IMR-90 (cell line): Measurements from ENCODE around the gene PGLYRP2. TPM values are rescaled to one million over a fixed set of nuclear protein-coding genes. Genes with fewer than 3 reads are reported as not detected.

ENCODE experiments used
- ATAC-seq: fragments of 200-7000 bp; cut with Tn5 transposase; 2 replicates; pipeline ENCODE4 v1.9.1; 2020; ENCODE audit warnings: low read depth, mild to moderate bottlenecking, moderate library complexity
- BruUV-seq: library from RNA; stranded (reverse); fragments of 400-500 nt; replicated peaks from 2 replicates; lab custom pipeline; 2021; lab: Mats Ljungman, UMichigan
- CTCF ChIA-PET: fragments of 300-600 bp; formaldehyde crosslinking; extraction: SDS; loops from one replicate; lab custom pipeline; 2021; ENCODE audit warnings: antibody characterized with exemption; lab: Yijun Ruan, JAX
- POLR2A ChIA-PET: fragments of 300-600 bp; sonication (Branson Sonifier 250); formaldehyde crosslinking; loops from one replicate; lab custom pipeline; 2022; ENCODE audit warnings: antibody characterized with exemption; ENCODE audit not compliant: unreplicated experiment; lab: Charles Lee
- DNase-seq: peaks from one replicate; pipeline ENCODE4 v3.0.0; 2013
- H2AFZ ChIP-seq: replicated peaks from 2 replicates; pipeline ENCODE3; 2013; ENCODE audit warnings: low read length, mild to moderate bottlenecking; ENCODE audit not compliant: poor library complexity
- H2AK5ac ChIP-seq: 2 replicates; pipeline ENCODE4 v1.6.1; 2013; ENCODE audit warnings: low read depth, low read length, inconsistent platforms
- H2AK9ac ChIP-seq: replicated peaks from 2 replicates; pipeline ENCODE3; 2013; ENCODE audit warnings: mild to moderate bottlenecking, low read depth, low read length, moderate library complexity; ENCODE audit not compliant: poor library complexity
- H2BK120ac ChIP-seq: 2 replicates; pipeline ENCODE4 v1.6.1; 2013; ENCODE audit warnings: low read depth, low read length, inconsistent platforms
- H2BK15ac ChIP-seq: 3 replicates; pipeline ENCODE4 v1.6.1; 2013; ENCODE audit warnings: low read depth, low read length, inconsistent platforms
- H2BK20ac ChIP-seq: 2 replicates; pipeline ENCODE4 v1.6.1; 2013; ENCODE audit warnings: low read depth, mild to moderate bottlenecking, inconsistent platforms, low read length, moderate library complexity
- H2BK5ac ChIP-seq: 2 replicates; pipeline ENCODE4 v1.6.1; 2013; ENCODE audit warnings: mild to moderate bottlenecking, low read depth, low read length, inconsistent platforms; ENCODE audit not compliant: poor library complexity, severe bottlenecking
- H3K14ac ChIP-seq: replicated peaks from 2 replicates; pipeline ENCODE4 v1.6.1; 2013; ENCODE audit warnings: low read depth, low read length, inconsistent platforms
- H3K18ac ChIP-seq: 2 replicates; pipeline ENCODE4 v1.6.1; 2013; ENCODE audit warnings: low read depth, low read length, control low read depth
- H3K23ac ChIP-seq: 2 replicates; pipeline ENCODE4 v1.6.1; 2013; ENCODE audit warnings: low read depth, low read length, inconsistent platforms
- H3K27ac ChIP-seq: 2 replicates; pipeline ENCODE4 v1.5.1; 2013; ENCODE audit warnings: mild to moderate bottlenecking, control low read depth, low read length; ENCODE audit not compliant: insufficient read depth
- H3K27me3 ChIP-seq: 2 replicates; pipeline ENCODE4 v1.6.1; 2013; ENCODE audit warnings: low read length; ENCODE audit not compliant: control insufficient read depth, insufficient read depth
- H3K36me3 ChIP-seq: 2 replicates; pipeline ENCODE4 v1.6.1; 2013; ENCODE audit warnings: low read length, mixed read lengths; ENCODE audit not compliant: control insufficient read depth, insufficient read depth
- H3K4ac ChIP-seq: 2 replicates; pipeline ENCODE4 v1.6.1; 2013; ENCODE audit warnings: low read depth, low read length, inconsistent platforms
- H3K4me1 ChIP-seq: 2 replicates; pipeline ENCODE4 v1.6.1; 2013; ENCODE audit warnings: low read length, mixed read lengths; ENCODE audit not compliant: control insufficient read depth, insufficient read depth
- H3K4me2 ChIP-seq: 2 replicates; pipeline ENCODE4 v1.6.1; 2013; ENCODE audit warnings: low read depth, mild to moderate bottlenecking, control low read depth, low read length, moderate library complexity
- H3K4me3 ChIP-seq: 2 replicates; pipeline ENCODE4 v1.5.1; 2013; ENCODE audit warnings: low read depth, mild to moderate bottlenecking, control low read depth, low read length, moderate library complexity; ENCODE audit not compliant: insufficient read depth
- H3K56ac ChIP-seq: 2 replicates; pipeline ENCODE4 v1.6.1; 2013; ENCODE audit warnings: low read length, inconsistent platforms; ENCODE audit not compliant: insufficient read depth; ENCODE audit errors: extremely low read depth
- H3K79me1 ChIP-seq, 2 experiments: 2 replicates each; pipeline ENCODE4 v1.6.1; 2013; ENCODE audit warnings: low read length in 2 of 2, inconsistent platforms in 1 of 2, low read depth in 1 of 2
- H3K9ac ChIP-seq: 2 replicates; pipeline ENCODE4 v1.6.1; 2013; ENCODE audit warnings: low read depth, low read length, control low read depth
- H3K9me1 ChIP-seq: 2 replicates; pipeline ENCODE4 v1.6.1; 2013; ENCODE audit warnings: low read length, inconsistent platforms; ENCODE audit not compliant: insufficient read depth
- H3K9me3 ChIP-seq: 2 replicates; pipeline ENCODE4 v1.6.1; 2013; ENCODE audit warnings: low read length; ENCODE audit not compliant: control insufficient read depth, insufficient read depth
- H4K20me1 ChIP-seq: 2 replicates; pipeline ENCODE4 v1.6.1; 2013; ENCODE audit warnings: low read length, inconsistent platforms; ENCODE audit not compliant: insufficient read depth
- H4K5ac ChIP-seq: 2 replicates; pipeline ENCODE4 v1.6.1; 2013; ENCODE audit warnings: mild to moderate bottlenecking, low read depth, low read length, control low read depth
- H4K8ac ChIP-seq, 2 experiments: 2 replicates each; pipeline ENCODE4 v1.6.1; 2013; ENCODE audit warnings: low read depth in 2 of 2, low read length in 2 of 2, control low read depth in 1 of 2, inconsistent platforms in 1 of 2
- H4K91ac ChIP-seq: 2 replicates; pipeline ENCODE4 v1.6.1; 2013; ENCODE audit warnings: low read depth, low read length, inconsistent platforms; ENCODE audit not compliant: insufficient read depth
- BHLHE40 ChIP-seq: fragments of 150-350 bp; IDR thresholded peaks from 2 replicates; pipeline ENCODE4 v1.6.1; 2016; ENCODE audit warnings: mild to moderate bottlenecking, low read depth, low read length
- CEBPB ChIP-seq: IDR thresholded peaks from 2 replicates; pipeline ENCODE4 v1.6.1; 2012; ENCODE audit warnings: low read depth, low read length, improper control_type of control experiment
- FOS ChIP-seq: fragments of 150-350 bp; IDR thresholded peaks from 2 replicates; pipeline ENCODE4 v1.6.1; 2016; ENCODE audit warnings: low read depth, low read length
- NFE2L2 ChIP-seq: fragments of 150-350 bp; IDR thresholded peaks from 2 replicates; pipeline ENCODE4 v1.6.1; 2016; ENCODE audit warnings: low read depth, mild to moderate bottlenecking, low read length
- RCOR1 ChIP-seq: IDR thresholded peaks from 2 replicates; pipeline ENCODE4 v1.6.1; 2012; ENCODE audit warnings: mild to moderate bottlenecking, low read length, improper control_type of control experiment; ENCODE audit not compliant: insufficient replicate concordance
- SMC3 ChIP-seq: fragments of 150-350 bp; IDR thresholded peaks from 2 replicates; pipeline ENCODE4 v1.6.1; 2016; ENCODE audit warnings: low read depth, mild to moderate bottlenecking, antibody characterized with exemption, low read length, moderate library complexity
- USF2 ChIP-seq: fragments of 150-350 bp; IDR thresholded peaks from 2 replicates; pipeline ENCODE4 v1.6.1; 2017; ENCODE audit warnings: mild to moderate bottlenecking, antibody characterized with exemption, low read length, low read depth
- WGBS, 2 experiments: methylation state at CpG; one replicate each; pipeline versions ENCODE4 v1.1.5 to v1.1.7; 2013; ENCODE audit warnings: missing lambda C conversion rate in 2 of 2; ENCODE audit not compliant: insufficient read length in 1 of 2; ENCODE audit errors: extremely low coverage in 2 of 2; 5-methylcytosine and 5-hydroxymethylcytosine counted together
- dilution Hi-C: fragments of 300-500 bp; cut with HindIII; formaldehyde crosslinking; loops from one replicate; pipeline ENCODE4 v1.14.3; 2018; ENCODE audit warnings: low sequenced_read_pairs; ENCODE audit not compliant: unreplicated experiment
- in situ Hi-C: fragments of 300-500 bp; cut with MboI; formaldehyde crosslinking; loops from 3 replicates; pipeline ENCODE4 v1.14.3; 2019; ENCODE audit warnings: low sequenced_read_pairs, inconsistent platforms, mixed read lengths
- intact Hi-C: fragments of 100-400 bp; cut with micrococcal nuclease; formaldehyde crosslinking; loops from 2 replicates; pipeline ENCODE4 v1.10.0; 2022
- polyA plus RNA-seq, 3 experiments: library from polyadenylated mRNA; depleted of rRNA; stranded (reverse); fragments of >200 nt; gene quantifications; 2 replicates each; pipeline ENCODE4 v1.2.3, GENCODE V29; 2012; ENCODE audit warnings: low replicate concordance in 1 of 3
- total RNA-seq: library from RNA; depleted of rRNA; stranded (reverse); fragments of >200 nt; gene quantifications from 2 replicates; pipeline ENCODE4 v1.2.3, GENCODE V29; 2012

The PGLYRP2 gene
- total and polyA plus RNA-seq, 2 of the 4 experiments (the other 2 are of a cell fraction): not detected

- H3K18ac ChIP-seq: no peak overlapping the region
- intact Hi-C loops (no loop called here), in situ Hi-C loops (loop anchor here (25.0 kb wide), 1 partner anchor 881 kb away; the partner anchor contains the start of gene NDUFB7), dilution Hi-C loops (no loop called here)
- H3K9me3 ChIP-seq: no peaks in the 10 kb centered on the region
- H3K9me1 ChIP-seq: peaks cover 2% of the 10 kb centered on the region
- no peak overlapping the region for H2BK20ac ChIP-seq
- 0 out of 4 replicates have a peak, but pooled peaks cover 0 to under 1% of the 10 kb centered on the region in 2 experiments for H3K79me1 ChIP-seq
- H2BK5ac ChIP-seq: no peak overlapping the region
- no peak overlapping the region for H3K4me2 ChIP-seq
- no peak overlapping the region for H4K5ac ChIP-seq
- no peak for DNase-seq
- no peak overlapping the region for H3K23ac ChIP-seq
- no peak overlapping the region for H4K91ac ChIP-seq
- no peak overlapping the region for H2AK9ac ChIP-seq
- POLR2A ChIA-PET: no interaction called here
- no peak for ATAC-seq
- CTCF ChIA-PET: no interaction called here
- H3K4me3 ChIP-seq: no peak overlapping the region
- no peak overlapping the region for H3K27ac ChIP-seq
- no peak overlapping the region for H2BK120ac ChIP-seq
- H3K36me3 ChIP-seq: peaks cover 8% of the 10 kb centered on the region; the same call in 1 of the 2 replicates
- no peaks in the 10 kb centered on the region for H3K27me3 ChIP-seq
- TF ChIP-seq SMC3 (no peak), NFE2L2 (no peak), FOS (no peak), USF2 (no peak), CEBPB (no peak), RCOR1 (no peak), BHLHE40 (no peak)
- H2AK5ac ChIP-seq: no peak overlapping the region
- no peak overlapping the region for H3K4ac ChIP-seq
- no peak overlapping the region for H3K9ac ChIP-seq
- no CpG with 5 or more reads among the region's 3 CpGs for WGBS, 2 experiments
- H2AFZ ChIP-seq: no peak overlapping the region
- H3K56ac ChIP-seq: no peak overlapping the region
- H3K14ac ChIP-seq: no peak overlapping the region
- H3K4me1 ChIP-seq: no peaks in the 10 kb centered on the region; the same call in 1 of the 2 replicates
- H2BK15ac ChIP-seq: no peak overlapping the region
- H4K8ac ChIP-seq: no peak overlapping the region
- no TSS peak for BruUV-seq
- no peaks in the 10 kb centered on the region for H4K20me1 ChIP-seq
Measured at GRCh38 chr19:15443325-15443724, 36.0 kb downstream of the PGLYRP2 start.
